HFF-Myc (cell line): ENCODE measurements around the gene MRGPRF.
A peak's percentile ranks its signal among the peaks of the same experiment; 100 is the strongest.

ENCODE experiments used
- DNase-seq: peaks from one replicate; pipeline ENCODE4 v3.0.0-alpha.2; 2011; ENCODE audit warnings: low read depth; ENCODE audit errors: extremely low read depth
- H3K4me3 ChIP-seq: replicated peaks from 2 replicates; pipeline ENCODE4 v1.5.1; 2011; ENCODE audit warnings: low read depth, mild to moderate bottlenecking, control low read depth, low read length
- TF ChIP-seq, protein P1 (sequence below): IDR thresholded peaks from 2 replicates; pipeline ENCODE4 v1.5.1; 2012; ENCODE audit warnings: mild to moderate bottlenecking, low read depth, low read length, control low read depth; ENCODE audit errors: missing control alignments

Gene MRGPRF

DNA sequence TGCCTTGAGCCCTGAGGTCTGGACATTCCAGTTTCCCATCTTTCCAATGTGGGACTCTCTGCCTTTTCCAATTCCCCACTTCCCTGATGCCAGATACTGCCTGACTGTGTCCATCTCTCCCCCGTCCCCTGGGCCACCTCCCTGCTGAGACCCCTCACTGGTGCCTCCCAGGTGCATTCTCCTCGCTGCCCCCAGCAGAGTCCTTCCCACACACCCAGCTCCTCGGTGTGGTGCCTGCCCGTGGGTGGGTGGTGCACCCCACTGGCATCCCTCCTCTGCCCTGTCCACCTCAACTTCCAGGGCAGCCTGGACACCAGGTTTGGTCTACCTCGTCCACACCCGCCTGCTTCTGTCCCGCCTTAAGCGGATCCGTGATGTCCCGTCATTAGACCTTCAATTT is 4.9 kb upstream of the MRGPRF start:
- no peak for DNase-seq
- TF ChIP-seq, protein P1, sequence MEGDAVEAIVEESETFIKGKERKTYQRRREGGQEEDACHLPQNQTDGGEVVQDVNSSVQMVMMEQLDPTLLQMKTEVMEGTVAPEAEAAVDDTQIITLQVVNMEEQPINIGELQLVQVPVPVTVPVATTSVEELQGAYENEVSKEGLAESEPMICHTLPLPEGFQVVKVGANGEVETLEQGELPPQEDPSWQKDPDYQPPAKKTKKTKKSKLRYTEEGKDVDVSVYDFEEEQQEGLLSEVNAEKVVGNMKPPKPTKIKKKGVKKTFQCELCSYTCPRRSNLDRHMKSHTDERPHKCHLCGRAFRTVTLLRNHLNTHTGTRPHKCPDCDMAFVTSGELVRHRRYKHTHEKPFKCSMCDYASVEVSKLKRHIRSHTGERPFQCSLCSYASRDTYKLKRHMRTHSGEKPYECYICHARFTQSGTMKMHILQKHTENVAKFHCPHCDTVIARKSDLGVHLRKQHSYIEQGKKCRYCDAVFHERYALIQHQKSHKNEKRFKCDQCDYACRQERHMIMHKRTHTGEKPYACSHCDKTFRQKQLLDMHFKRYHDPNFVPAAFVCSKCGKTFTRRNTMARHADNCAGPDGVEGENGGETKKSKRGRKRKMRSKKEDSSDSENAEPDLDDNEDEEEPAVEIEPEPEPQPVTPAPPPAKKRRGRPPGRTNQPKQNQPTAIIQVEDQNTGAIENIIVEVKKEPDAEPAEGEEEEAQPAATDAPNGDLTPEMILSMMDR, result no peak
- H3K4me3 ChIP-seq, result no peak overlapping the region

DNA sequence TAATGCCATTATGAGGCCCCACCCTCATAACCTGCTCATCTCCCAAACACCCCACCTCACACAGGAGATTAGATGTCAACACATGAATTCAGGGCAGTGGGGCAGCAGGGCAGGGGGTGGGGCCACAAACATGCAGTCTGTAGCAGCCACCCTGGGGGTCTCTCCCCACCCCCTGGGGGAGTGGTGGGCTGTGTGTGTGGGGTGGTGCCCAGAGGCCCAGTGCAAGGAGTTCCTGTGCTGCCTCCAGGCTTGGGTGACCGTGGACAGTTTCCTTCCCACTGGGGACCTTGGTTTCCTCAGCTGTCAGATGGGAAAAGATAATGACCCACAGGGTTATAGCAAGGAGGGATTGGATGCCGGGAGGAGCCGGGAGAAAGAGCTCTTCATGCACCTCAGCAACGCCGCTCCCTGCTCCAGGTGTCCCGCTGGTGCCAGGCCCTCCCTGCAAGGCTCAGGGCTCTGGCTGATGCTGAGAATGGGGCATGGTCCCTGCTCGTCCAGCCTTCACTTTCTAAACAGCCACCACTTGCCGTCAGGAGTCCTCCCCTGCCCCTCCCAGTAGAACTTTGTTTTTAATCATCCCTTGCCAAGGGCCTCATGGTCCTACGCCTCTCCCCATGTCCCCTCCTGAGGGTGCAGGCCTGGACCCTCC is 2.0 kb upstream of the MRGPRF start:
- no peak for DNase-seq
- TF ChIP-seq, protein P1, result no peak
- H3K4me3 ChIP-seq, result no peak overlapping the region

DNA sequence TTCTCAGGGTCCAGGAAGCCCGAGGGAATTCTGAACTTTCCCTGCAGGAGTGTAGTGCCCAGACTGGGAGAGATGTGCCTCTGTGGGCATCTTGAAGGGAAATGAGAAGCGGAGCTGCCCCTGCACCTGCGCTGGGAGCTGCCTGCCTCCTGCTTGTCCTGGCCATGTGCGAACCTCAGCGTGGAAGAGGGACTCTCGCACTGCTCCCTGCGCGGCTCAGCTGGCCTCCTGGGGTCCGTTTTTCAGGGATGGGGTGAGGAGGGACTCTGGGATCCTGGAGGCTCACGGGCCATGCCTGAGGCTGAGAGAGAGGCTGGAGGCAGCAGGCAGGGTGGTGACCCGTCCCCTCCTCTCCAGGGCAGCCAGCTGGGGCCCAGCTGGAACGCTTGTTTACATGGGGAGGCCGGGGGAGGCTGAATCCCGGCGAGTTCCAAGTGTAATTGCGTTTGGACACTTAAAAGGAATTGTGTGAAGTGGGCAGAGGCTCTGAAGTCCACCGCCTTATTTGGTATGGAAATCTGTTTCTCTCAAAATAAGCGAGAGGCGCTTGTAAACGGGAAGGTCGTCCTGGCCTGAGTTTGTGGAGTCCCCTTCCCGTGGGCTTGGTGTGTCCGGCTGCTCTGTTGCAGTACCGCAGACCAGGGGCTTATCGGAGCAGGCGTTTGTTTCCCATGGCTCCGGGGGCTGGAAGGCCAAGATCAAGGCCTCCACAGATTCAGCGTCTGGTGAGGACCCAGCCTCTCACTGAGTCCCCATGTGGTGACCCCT is 1.2 kb upstream of the MRGPRF start:
- DNase-seq, result no peak
- peak overlapping the region; percentile 74 for H3K4me3 ChIP-seq
- TF ChIP-seq, protein P1, result no peak

DNA sequence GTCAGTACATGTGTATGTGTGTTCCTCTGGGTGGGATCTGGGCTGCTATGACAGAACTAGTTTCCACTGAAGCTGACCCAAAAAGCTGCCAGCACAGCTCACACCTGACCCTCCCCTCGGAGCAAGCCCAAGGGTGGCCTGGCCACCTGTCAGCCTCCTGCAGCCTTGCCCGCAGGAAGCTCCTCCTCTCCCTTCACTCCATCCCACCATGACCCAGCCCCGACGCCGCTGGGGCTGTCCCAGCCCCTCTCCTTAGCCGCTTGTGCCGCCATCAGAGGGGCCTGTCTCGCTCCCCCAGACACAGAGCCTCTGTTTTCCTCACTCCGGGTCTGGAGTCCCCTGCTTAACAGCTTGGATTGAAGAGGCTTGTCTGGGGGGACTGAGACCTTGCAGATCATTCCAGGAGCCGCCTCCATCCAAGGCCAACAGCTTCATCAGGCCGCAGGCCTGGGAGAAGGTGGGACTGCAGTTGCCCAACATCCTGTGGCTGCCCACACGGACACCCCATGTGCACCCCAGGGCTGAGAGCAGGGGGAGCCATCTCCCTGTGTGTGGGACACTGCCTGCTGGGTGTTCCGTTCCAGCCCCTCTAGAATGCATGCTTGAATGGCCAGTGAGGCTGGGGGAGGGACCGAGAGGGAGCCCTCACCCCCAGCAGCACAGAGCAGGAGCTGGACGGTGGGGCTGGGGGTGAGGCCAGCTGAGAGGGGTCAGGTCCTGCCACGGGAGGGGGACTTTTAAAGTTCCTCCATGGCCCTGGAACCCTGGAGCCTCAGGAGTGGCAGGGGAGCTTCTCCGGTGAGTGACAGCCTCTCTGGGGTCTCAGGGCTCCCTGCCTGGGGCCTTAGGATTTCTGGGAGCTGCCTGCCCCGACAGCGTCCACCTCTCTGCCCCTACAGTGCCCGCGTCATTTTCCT is 696 bp downstream of the MRGPRF start:
- peak; percentile 55 for DNase-seq

DNA sequence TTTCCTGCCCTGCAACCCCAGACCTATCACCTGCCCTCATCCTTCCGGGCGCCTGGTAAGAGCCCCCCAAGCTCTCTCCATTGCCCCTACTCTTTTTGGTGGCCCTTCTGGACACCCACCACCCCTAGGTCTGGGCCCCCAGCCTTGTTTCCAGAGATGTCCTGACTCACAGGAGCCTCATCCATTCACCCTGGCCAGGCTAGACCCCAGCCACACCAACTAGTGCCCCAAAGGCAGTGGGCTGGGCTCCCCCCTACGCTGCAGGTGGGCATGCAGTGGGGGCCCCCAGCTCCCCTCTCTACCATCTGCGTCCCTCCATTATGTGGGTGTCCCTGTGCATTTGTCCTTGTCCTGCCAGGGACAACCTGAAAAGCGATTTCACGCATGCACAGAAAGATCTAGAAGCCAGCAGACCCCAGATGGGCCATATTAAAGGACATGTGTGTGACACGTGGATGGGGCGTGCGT is 1.4 kb downstream of the MRGPRF start:
- peak overlapping the region; percentile 74 for H3K4me3 ChIP-seq
- DNase-seq, result no peak
- TF ChIP-seq, protein P1, result no peak

More for the DNA sequence above, 696 bp downstream of the MRGPRF start:
- TF ChIP-seq, protein P1, result no peak
- H3K4me3 ChIP-seq, result peak overlapping the region; percentile 74

DNA sequence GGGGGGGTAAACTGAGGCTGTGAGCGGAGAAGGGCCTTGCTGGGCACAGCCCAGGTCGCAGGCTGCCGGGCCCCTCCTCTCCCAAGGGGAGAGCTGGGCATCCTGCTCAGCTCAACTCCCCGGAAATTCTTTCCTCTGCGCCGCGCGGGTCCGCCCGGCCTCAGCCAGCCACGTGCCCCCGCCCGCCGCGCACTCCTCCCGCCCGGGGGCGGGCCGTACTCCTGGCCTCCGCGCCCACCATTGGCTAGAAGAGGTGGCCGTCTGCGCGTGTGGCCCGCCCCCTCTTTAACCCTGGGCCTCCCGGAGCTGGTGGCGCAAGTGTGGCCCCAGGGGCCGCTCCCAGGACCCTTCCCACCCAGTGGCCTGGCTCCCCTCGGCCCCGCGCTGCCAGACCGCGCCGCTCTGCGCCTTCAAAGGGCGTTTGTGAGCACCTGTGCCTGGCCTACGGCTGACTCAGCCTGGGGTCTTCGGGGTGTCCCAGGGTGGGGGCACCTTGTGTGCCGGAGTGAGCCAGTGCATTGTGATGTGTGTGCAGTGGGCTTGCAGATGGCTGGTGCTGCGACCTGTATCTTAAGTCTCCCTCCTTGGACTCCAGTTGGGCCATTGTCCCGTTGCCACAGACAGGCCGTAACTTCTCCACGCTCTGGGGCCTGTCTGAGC is 2.0 kb downstream of the MRGPRF start:
- no peak for DNase-seq
- peak overlapping the region; percentile 74 for H3K4me3 ChIP-seq
- TF ChIP-seq, protein P1, result no peak
